GM13977 (cell line): ENCODE measurements around the gene DPEP1.

Experiments
- DNase-seq: peaks from one replicate; pipeline ENCODE4 v3.0.0; 2012; ENCODE audit warnings: low spot score
- CTCF ChIP-seq: IDR thresholded peaks from 2 replicates; pipeline ENCODE4 v1.5.1; 2012; ENCODE audit warnings: mild to moderate bottlenecking, control low read depth; ENCODE audit not compliant: insufficient read depth; ENCODE audit errors: extremely low read depth, missing control alignments
- in situ Hi-C: fragments of 300-500 bp; cut with MboI; formaldehyde crosslinking; loops from one replicate; pipeline ENCODE4 v1.12.0; 2022; ENCODE audit warnings: low sequenced_read_pairs, low pct_unique_long_range_greater_than_20kb, mixed read lengths, inconsistent platforms; ENCODE audit not compliant: unreplicated experiment

The DPEP1 gene

DNA sequence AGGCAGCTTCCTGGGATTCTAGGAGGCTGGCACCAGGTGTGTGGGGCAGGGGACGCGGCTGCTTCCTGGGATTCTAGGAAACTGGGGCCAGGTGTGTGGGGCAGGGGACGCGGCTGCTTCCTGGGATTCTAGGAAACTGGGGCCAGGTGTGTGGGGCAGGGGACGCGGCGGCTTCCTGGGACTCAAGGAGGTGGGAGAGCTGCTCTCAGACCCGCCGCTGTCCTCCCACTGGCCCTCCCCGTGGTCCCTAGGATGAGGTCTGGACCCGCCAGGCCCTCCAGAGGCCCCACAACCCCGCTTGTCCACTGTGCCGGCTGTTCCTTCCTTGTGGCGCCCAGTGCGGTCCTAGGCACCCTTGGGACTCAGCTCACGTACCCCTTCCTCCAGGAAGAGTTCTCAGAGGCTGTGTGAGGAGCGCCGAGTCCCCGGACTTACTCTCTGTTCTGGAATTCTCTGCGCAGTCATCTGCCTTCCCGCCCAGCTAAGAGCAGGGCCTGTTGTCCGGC is 565 bp downstream of the DPEP1 start:
- no peak for TF ChIP-seq CTCF
- in situ Hi-C loops = no loop called here
- DNase-seq = no peak

DNA sequence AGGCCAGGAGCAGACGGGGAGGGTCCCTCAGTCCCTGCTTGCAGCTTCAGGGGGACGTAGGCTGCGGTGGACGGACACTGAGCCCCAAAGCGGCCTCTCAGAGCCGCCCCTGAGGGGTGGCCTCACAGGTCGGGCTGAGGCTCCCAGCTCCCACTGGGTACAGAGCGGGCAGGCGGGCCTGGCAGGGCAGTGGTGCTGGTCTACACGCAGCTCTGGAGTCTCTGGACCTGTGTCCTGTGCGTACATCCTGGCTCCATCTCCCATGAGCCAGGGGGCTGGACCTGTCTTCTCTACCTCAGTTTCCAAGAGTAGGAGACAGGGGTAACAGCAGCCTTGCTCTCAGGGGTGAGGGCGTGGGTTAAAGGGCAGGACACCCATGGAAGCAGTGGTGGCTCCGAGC is 1.7 kb downstream of the DPEP1 start:
- in situ Hi-C loops = no loop called here
- TF ChIP-seq CTCF = no peak
- DNase-seq = no peak

DNA sequence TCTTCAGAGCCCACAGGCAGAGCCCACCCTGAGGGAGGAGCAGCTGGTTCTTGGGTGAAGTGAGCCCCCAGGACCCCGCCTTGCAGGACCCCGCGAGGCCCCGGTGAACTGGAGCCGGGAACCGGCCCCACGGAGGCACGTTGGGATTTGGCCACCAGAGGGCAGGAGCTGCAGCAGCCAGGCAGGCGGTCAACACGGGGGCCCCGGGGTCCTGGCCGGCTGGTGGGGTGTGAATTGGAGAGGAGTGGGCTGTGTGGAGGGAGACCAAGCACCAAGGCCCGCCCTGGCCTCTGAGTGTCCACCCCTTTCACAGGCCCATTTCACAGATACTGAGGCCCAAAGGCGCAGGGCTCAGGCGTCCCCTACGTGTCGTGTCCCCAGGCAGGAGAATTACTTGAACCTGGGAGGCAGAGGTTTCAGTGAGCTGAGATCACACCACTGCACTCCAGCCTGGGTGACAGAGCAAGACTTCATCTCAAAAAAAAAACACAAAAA is 2.2 kb downstream of the DPEP1 start:
- in situ Hi-C loops = no loop called here
- peak; percentile 80 for DNase-seq
- peak; percentile 73 for TF ChIP-seq CTCF

- no peak for DNase-seq
- in situ Hi-C loops = no loop called here
- TF ChIP-seq CTCF = no peak
These were observed 3.2 kb downstream of the DPEP1 start for GRCh38 chr16:89616623-89617022.

GRCh38 chr16:89617036-89617435 is 3.6 kb downstream of the DPEP1 start:
- in situ Hi-C loops = no loop called here
- no peak for TF ChIP-seq CTCF
- DNase-seq = no peak

GRCh38 chr16:89618109-89618998 is 4.9 kb downstream of the DPEP1 start:
- in situ Hi-C loops = no loop called here
- no peak for DNase-seq
- no peak for TF ChIP-seq CTCF
